GM21390 (cell line): Measurements from ENCODE around the gene POMT2.
"Not testable (repeated sequence)": the region's sequence is repeated elsewhere in the genome, so short reads cannot be mapped to it uniquely, and the experiment has no call there.

Source experiments
- ATAC-seq: cut with Tn5 transposase; IDR thresholded peaks from one replicate; pipeline ENCODE4 v1.9.1; 2021; ENCODE audit not compliant: unreplicated experiment

Gene POMT2

GRCh38 chr14:77324816-77325745, 4.4 kb upstream of the POMT2 start:
- ATAC-seq = no peak

GRCh38 chr14:77324289-77324688, 3.6 kb upstream of the POMT2 start:
- ATAC-seq = no peak

GRCh38 chr14:77323571-77323970, 2.9 kb upstream of the POMT2 start:
- no peak for ATAC-seq

GRCh38 chr14:77322951-77323350, 2.3 kb upstream of the POMT2 start:
- no peak for ATAC-seq

GRCh38 chr14:77322250-77322902, 1.7 kb upstream of the POMT2 start:
- no peak for ATAC-seq

GRCh38 chr14:77319422-77319821, 1.3 kb downstream of the POMT2 start:
- no peak for ATAC-seq

- ATAC-seq = not testable (repeated sequence)
Measured at GRCh38 chr14:77318756-77319155, 1.9 kb downstream of the POMT2 start.

GRCh38 chr14:77318006-77318553, 2.6 kb downstream of the POMT2 start:
- no peak for ATAC-seq

- ATAC-seq = no peak
Measured at GRCh38 chr14:77316872-77317301, 3.8 kb downstream of the POMT2 start.

- no peak for ATAC-seq
Measured at GRCh38 chr14:77316195-77316505, 4.5 kb downstream of the POMT2 start.

- ATAC-seq = no peak
Measured at GRCh38 chr14:77314539-77315457, 5.9 kb downstream of the POMT2 start.

GRCh38 chr14:77314043-77314442, 6.6 kb downstream of the POMT2 start:
- ATAC-seq = no peak

GRCh38 chr14:77313371-77313770, 7.3 kb downstream of the POMT2 start:
- ATAC-seq = no peak

GRCh38 chr14:77311217-77311616, 9.5 kb downstream of the POMT2 start:
- no peak for ATAC-seq

GRCh38 chr14:77310026-77310425, 10.7 kb downstream of the POMT2 start:
- no peak for ATAC-seq

GRCh38 chr14:77309131-77309530, 11.6 kb downstream of the POMT2 start:
- ATAC-seq = no peak

- ATAC-seq = no peak
Measured at GRCh38 chr14:77306851-77307496, 13.7 kb downstream of the POMT2 start.

- no peak for ATAC-seq
Measured at GRCh38 chr14:77306416-77306815, 14.3 kb downstream of the POMT2 start.

- no peak for ATAC-seq
Measured at GRCh38 chr14:77305696-77306095, 15.0 kb downstream of the POMT2 start.

- no peak for ATAC-seq
Measured at GRCh38 chr14:77303417-77304156, 17.1 kb downstream of the POMT2 start.
